Stimulated activated CD4-positive, alpha-beta T cell treated with anti-CD3 and anti-CD28 coated beads, Interleukin-15, amount 100 ng/mL, for 48 hours (primary cell): ENCODE measurements around the gene FOXE3.

ENCODE experiments used
- DNase-seq, 2 donors: peaks; one replicate each; pipeline ENCODE4 v3.0.0-alpha.2; 2020; ENCODE audit warnings: low read depth in 2 of 2

FOXE3 gene

DNA sequence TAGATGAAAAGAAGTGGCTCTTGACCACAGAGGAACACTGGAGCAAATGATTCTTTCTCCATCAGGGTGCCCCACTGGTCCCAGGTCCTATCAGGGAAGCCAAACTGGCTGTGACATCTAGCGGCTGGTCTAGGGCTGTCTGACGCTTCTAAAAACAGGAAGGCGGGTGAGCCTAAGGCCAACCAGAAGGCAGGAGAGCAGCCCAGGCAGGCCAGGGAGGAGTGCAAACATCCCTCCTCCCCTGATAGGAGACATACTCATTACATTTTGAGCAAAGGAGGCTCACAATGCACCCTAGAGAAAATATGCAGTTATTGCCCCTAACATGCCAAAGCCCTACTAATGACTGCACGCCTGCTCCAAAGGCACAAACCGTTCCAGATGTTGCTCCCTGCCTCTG lies 10.4 kb upstream of the FOXE3 start:
- DNase-seq, result no peak

DNA sequence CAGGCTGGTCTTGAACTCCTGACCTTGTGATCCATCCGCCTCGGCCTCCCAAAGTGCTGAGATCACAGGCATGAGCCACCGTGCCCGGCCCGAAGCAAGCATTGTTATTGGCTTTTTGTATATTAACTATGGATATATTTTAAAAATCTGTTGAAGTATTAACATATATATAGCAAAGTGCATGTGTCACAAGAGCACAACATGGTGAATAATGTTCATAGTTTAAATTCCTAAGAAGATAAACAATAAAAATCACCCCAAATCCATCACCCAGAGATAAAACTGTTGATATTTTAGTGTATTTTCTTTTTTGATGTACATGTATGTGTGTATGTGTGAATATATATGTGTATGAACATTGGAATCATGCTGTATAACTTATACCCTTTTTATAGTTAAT lies 9.1 kb upstream of the FOXE3 start:
- no peak for DNase-seq

DNA sequence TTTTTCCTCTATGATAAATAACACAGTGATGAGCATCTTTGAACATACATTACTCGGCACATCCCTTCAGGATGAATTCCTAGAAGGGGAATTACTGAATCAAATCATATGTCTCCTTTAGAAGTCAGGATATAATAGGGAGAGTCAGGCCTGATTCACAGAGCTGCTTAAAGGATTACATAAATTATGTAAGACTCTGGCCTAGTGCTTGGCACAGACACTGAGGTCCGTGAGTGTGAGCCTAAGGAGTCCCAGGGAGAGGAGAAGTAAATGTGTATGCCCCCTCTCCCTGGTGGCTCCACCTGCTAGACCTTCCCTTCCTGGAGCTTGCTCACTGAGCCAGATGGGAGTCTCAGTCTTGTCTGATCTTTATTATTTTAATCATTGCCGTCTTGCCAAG lies 8.6 kb upstream of the FOXE3 start:
- DNase-seq, result no peak

DNA sequence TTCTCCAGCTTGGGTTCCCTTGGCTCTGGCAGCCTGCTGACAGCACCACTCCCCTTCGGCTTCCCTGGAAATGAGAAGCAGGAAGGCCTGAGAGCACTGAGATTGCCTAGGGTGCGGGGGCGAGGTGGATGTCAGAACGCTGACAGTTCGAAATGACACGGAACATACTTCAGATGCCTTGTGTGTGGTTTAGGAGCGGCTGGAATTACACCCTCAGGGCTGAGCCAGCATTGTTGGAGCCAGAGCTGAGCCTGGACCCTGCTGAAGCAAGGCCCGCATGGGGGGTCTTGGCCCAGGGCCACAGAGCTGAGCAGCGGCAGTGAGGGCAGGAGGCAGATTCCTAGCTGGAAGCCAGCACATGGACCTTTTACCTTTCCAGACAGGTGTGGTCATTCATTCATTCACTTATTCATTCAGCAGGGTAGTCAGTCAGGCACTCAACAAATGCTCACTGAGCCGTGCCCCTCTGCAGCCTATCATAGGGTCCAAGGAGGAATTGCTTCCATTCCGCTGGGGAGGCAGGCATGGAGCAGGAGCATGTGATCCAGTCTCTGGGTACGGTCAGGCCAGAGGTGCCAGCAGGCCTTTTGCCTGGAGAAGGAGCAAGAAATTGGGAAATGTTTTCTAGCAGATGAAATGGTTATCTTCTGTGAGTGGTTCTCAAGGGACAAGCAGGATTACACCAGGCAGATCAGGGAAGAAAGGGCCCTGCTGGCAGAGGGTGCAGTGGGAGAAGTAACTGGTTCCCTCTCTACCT lies 6.6 kb upstream of the FOXE3 start:
- DNase-seq, result no peak

DNA sequence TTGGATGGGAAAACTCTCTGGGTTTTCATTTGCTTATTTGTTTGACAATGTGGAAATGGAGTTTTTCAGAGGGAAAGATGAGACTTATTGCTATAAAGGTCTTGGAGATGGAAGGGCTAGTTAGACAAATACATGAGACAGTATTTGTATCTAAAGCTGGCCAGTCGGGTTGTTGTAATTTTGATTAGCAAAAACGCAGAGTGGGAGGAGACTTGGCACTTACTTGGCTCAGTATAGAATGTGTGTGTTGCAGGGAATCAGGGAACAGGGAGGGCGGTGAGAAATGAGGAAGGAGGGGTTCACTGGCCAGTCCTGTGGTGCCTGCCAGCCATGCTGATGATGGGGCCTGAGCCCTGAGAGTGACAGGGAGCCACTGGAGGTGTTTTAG lies 6.0 kb upstream of the FOXE3 start:
- no peak for DNase-seq

DNA sequence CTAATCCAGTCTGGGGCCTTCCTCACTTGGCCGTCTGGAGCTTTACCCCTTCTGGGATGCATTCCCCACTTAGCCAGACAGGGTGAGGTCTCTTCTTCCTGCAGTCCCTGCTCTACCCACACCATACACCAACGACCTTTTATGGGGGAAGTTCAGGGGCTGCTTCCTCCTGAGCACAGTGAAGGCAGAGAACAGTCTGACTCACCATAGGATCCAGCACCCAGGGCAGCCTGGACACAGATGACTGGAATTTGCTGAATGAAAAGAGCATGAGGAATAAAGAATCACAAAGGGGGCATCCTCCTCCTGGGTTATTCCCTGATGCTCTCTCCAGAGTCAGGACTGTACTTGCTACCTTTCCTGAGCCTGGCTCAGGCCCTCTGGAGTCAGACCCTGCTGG lies 4.6 kb upstream of the FOXE3 start:
- DNase-seq, result no peak

DNA sequence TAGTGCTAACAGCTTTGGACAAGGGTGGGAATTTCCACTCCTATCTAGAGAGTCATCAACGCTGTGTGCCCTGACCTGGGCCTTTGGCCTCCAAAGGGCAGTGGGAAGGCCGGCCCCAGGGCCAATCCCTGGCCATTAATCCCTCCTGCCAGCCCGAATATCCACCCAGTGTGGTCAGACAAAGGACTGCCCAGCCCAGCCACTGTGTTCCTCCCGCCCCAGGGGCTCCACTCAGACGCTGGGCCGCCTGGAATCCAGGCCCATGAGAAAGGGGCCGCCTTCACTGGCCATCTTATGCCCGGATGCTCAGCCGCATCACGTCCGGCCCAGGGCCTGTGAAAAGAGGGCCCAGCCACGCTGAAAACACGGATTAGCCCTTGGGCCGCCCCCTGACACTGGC lies 3.6 kb upstream of the FOXE3 start:
- no peak for DNase-seq

DNA sequence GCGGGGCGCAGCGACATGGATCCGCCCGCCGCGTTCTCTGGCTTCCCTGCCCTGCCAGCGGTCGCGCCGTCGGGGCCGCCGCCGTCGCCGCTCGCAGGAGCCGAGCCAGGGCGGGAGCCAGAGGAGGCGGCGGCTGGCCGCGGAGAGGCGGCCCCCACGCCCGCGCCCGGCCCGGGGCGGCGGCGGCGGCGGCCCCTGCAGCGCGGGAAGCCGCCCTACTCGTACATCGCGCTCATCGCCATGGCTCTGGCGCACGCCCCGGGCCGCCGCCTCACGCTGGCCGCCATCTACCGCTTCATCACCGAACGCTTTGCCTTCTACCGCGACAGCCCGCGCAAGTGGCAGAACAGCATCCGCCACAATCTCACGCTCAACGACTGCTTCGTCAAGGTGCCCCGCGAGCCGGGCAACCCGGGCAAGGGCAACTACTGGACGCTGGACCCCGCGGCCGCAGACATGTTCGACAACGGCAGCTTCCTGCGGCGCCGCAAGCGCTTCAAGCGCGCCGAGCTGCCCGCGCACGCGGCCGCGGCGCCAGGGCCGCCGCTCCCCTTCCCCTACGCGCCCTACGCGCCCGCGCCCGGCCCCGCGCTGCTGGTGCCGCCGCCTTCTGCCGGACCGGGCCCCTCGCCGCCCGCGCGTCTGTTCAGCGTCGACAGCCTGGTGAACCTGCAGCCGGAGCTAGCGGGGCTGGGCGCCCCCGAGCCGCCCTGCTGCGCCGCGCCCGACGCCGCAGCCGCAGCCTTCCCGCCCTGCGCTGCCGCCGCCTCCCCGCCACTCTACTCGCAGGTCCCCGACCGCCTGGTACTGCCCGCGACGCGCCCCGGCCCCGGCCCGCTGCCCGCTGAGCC lies 459 bp downstream of the FOXE3 start:
- DNase-seq, result no peak

DNA sequence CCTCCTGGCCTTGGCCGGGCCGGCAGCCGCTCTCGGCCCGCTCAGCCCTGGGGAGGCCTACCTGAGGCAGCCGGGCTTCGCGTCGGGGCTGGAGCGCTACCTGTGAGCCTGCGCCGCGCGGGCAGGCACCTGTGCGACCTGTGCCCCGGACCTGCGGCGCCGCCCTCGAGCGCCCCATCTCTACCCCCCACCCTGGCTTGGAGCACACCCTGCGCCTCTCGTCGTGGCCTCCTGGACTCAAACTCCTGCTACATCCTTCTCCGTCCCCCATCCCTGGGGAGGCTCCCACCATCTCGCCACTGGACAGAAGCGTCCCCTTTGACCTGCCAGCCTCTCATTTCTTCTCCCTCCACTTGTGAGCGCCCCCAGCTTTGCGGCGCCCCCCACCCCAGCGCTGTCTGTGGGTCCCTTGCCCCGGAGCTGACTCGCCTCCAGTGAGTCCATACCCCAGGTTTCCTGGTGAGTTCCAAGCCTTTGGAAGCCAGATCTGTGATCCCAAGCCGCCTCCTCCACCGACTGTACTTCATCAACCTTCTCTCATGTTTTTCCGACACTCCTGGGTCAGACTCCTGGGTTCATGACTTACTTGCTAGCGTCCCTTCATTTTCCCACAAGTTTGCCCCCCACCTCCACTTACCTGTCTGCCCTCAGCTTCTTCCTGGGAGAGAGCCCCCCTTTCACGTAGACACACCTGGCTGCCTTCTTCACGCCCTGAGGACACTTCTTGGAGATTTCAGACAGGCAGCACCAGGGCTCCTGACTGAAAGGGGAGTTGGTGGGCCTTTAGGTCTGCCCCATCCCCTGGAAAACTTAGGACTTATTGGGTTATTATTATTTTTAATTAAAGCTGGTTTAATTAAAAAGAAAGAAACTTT lies 1.3 kb downstream of the FOXE3 start:
- DNase-seq, result no peak

DNA sequence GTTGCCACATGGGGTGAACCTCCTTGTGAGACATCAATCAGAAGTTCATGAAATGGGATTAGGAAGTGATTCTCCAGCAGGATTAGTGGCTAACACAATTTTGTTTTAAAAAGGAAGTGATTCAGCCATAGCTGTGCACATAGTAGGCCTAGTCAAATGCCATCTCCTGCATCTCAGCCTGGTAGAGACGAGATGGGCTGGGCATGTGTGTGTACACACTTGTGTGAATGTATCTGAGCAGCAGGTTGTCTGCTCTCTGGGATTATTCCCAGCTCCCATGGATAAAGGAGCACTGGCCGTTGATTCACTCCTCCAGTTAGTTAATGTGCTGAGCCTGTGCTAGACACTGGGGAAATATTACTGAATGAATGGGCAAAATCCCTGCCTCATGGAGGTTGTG lies 2.0 kb downstream of the FOXE3 start:
- no peak for DNase-seq

DNA sequence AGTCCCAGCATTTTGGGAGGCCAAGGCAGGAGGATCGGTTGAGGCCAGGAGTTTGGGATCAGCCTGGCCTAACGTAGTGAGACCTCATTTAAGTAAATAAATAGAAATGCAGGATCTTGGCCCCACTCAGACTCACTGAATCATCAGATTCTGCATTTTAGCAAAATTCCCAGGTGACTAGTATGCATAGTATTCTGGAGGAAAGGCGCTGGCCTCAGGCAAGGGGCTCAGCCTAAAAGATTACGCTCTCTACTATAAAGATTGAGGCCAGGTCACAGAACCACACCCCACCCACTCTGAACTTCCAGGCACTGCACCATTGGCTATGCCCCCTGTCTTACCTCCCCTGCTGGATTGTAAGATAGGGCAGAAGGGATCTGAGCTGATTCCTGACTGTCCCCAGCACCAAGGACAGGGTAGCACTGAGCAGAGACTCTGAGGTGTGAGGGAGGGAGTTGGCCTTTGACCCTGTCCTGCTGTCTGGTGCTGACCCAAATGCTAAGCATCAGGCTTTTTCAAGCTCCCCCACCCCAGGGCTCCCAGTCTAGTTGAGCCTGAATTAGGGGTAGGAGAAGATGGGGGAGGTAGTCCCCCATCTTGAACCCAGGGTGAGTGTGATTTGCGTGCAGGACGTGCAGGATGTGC lies 2.7 kb downstream of the FOXE3 start:
- DNase-seq, result no peak

DNA sequence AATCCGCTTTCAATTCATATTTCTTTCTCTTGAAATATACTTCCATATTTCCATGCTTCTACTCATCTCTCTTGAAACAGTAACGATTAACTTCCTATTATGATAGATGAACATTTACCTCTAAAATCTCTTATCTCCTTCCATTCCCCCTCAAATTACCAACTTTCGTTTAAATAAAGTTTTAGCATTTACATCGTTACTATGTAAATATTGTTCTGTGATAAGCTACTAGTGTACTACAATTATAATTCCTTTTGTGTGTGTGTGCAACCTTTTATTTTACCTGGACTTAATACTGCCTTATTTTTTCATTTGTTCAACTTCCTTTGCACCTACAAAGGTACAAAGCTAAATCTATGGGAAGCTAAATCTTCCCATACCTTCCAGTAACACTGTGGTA lies 4.5 kb downstream of the FOXE3 start:
- DNase-seq, result no peak

DNA sequence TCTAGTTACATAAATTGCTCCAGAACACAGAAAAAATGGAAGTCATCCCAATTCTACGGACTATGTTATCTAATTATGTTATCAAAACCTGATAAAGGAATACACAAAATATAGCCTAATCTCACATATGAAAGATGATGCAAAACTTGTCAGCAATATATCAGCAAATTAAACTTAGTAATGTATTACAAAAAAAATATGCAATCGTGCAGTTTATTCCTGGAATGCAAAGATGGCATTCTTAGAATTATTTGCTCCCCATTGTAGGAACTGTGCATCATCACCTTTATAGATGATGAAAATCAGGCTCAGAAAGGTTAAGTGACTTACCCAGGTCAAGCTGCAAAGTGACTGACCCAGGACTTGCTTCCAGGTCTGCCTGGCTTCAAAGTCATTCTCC lies 7.8 kb downstream of the FOXE3 start:
- no peak for DNase-seq

DNA sequence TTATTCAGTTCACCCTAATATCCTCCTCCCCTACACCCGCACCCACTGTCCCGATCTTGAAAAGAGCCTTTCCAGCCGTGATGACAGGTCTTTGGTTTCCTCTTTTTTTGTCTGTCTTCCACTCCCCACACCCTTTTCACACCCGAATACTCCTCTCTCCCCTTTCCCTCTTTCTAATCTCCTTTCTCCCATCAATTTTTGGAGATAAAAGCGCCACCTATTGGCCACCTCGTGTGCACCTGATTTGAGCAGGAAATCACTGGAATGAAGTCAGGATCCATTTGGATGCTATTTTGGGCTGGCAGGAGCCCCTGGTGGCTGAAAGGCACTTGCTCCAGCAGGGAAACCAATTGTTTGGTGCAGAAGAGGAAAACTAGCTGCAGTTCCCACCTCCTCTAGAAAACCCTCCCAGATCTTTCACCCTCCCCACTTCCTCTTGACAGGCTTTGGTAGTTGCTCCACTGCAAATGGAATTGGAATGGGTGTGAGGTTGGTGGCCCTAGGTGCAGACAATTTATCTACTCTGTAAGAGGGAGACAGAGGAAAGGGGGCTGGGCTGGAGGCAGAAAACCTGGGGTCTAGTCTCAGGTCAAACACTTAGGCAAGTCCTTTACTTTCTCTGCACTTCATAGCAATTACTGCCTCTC lies 8.4 kb downstream of the FOXE3 start:
- no peak for DNase-seq

DNA sequence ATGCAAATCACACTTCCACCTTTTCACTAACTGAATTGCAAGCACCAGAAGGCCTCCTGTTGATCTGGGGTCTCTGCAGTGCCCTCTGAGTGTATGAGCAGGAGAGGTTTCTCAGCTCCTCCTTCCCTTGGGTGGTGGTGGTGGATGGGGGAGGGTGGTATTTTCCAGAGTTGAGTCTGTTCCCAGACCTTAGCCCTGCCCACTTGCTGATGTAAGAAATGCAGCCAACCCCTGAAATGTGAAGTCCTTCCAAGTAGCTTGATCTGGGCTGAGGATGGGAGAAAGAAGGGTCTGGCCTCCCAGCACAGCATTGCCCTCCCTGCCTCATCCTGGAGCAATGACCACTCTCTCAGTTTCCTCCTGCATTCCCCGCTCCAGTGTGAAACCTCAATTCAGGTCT lies 15.4 kb downstream of the FOXE3 start:
- DNase-seq, result no peak

DNA sequence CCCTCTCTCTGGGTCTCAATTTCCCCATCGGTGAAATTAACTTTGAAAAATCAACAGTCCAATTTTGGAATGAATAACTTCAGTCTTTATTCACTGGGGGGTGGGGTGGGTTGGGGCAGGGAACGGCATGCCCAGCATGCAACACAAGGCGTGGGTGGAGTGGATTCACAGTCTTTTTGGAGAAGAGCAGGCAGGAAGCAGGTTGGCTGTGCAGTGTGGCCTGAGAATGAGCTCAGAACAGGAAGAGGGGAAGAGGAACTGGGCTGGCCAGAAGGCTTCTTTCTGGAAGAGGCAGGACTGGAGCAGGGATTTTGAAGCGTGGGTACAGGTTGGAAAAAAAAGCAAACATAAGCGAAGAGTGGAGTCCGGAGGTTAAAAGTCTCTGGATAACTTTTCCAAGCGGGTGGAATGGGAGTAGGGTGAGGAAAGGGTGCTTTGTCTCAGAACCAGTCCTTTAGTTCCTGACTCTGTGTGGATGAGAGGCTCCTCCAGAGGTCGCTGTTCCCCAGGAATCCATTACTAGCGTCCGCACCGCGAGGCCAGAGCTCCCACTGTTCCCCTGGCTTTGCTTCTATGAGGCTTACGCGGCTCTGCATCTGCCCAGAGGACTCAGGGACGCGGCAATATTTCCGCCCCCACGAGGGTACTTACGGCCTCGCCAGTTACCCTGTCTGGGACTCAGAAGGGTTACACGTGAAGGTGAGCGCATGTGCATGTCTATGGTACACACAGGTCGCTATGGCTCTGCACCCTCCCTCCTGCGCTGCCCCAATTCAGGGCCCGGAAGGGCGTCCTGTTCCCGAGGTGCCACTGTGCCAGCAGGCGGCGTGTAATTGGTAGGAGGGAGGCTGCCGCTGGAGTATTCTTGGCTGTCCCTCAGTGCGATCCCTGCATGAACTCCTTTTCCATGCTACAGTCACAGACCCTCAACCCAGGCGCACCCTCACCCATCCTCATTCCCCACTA lies 16.3 kb downstream of the FOXE3 start:
- DNase-seq, result peak in 1 of 2 donors; percentile 45

DNA sequence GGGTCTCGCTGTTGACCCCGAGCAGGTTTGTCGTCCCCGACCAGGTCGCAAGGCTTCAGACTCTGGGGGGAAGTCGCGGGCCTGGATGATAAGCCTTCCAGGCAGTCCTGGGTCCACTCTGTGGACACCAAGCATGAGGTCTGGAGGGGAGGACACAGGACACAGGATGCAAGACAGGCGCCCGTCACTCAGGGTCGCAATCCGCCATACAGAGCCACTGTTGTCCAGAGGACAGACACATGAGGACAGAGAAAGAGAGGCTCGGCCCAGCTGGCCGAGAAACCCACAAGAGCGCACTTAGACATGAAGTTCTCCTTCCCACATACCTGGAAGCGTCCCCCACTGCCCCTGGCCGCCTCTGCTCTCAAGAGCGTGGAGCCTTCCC lies 16.9 kb downstream of the FOXE3 start:
- no peak for DNase-seq

DNA sequence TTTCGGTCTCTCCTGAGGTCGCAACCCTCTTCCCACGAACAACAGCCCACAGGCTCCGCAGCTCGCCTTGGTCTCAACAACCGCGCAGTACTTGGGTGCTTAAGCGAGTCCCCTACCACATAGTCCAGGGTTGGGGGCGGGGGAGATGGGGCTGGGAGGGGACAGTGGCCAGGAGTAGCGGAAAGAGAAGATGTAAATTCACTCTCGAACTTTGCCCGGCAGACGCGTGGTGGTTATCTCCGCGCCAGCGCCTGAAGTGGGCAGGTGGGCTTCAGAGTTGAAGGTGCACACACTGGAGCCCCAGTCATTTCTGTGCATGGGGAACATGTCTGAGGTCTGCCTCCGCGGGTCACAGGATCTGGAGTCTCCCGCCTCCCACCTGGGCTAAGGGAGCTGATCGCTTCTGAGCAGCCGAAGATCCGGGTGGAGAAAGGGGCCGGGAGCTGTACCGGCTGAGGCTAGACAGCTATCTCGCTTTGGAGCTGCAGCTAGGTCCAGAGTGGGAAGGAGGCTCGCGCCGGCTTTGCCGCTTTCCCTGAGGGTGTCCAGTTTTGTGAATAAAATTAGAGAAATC lies 17.5 kb downstream of the FOXE3 start:
- DNase-seq, result no peak

DNA sequence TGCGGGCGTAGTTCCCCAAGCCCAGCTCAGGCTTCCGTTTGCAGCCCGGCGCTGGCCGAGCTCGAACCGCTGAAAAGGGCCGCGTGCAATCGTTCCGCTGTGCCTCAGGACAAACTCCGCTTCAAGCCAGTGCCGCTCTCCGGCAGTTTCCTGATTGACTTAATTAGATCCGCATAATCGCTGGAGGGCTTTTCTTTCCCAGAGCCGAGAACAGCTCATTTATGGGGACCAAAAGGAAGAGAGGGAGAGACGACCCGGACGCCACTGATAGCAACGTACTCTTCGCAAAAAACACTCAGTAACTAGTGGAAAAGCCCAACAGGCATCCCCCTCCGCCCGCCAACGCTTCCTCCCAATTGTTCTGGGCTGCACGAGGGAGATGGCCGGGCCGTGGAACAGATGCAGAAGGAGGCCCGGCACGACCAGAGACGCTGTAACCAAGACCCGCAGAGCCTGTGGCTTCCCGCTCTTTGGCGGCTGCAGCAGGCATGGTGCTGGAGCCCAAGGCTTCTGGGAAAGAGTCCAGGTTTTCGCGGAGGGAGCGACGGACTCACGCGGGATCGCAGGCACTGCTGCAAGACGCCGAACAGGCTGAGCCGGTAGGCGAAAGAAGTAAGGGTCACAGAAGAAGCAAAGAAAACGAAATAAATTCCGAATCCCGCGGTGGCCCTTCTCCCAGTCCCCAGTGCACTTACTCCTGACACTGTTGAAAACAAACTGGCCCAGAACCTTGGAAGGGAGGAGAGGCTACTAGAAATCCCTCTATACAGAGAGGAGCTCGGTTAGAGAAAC lies 18.2 kb downstream of the FOXE3 start:
- DNase-seq, result no peak
